IPS-NIHi11 (cell line): Measurements from ENCODE around the gene TMEM170B.

Experiments used
- DNase-seq: peaks from one replicate; pipeline ENCODE4 v3.0.0; 2012; ENCODE audit warnings: mixed read lengths, low spot score

The TMEM170B gene

DNA sequence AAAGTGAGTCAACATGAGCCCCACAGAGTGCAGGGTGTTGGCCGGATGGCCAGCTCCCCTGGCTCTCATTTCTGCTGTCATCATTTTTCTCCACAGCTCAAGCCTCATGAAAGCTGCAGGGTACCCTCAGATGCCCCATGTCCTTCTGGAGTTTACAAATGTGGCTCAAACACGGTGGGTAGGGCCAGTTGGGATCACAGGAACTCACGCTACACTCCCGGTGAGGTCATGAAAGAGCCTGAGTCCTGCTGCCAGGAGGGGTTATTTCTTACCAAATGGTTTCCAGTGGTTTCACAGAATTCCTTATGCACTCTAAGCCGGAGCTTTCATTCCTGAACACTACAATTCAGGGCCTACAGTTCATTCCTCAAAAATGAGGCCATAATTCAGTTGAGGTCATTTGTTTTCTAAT, 78.7 kb downstream of the TMEM170B start:
- DNase-seq: no peak

DNA sequence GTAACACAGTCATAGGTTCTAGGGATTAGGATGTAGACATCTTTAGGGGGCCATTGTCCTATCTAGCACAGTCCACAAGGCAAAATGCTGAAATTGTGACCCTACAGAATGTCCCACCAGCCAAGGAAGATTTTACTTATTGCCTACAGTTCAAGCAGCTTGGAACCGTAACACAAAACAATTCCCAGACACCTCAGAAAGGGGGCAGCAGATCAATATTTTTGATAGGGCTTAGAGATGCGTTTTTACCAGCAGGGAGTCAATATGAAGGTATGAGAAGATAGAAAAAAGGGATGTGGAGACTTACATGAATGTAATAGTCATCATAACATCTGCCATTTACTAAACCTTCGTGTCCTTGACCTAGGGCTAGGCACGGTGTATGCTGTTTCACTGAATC, 81.0 kb downstream of the TMEM170B start:
- DNase-seq: peak; percentile 39

- DNase-seq: peak; percentile 26
These were observed 83.6 kb downstream of the TMEM170B start for GRCh38 chr6:11621119-11621518.

DNA sequence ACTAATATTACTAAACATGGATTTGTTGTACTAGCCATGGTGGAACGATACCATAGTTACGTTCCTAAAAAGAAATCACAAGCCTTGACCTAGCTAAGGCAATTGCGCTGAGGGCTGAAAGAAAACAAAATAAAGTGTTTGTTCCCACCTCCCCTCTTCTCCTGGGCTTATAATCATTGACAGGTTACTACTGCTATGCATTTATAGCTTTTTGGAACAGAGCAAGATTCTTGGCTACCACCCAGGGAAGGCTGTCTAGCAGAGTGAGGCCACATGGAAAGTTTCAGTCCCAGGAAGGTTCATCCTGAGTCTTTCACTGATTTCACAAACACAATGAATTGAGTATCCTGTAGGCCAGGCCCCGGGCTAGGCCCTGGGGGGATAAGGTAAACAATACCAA, 84.6 kb downstream of the TMEM170B start:
- DNase-seq: no peak

DNA sequence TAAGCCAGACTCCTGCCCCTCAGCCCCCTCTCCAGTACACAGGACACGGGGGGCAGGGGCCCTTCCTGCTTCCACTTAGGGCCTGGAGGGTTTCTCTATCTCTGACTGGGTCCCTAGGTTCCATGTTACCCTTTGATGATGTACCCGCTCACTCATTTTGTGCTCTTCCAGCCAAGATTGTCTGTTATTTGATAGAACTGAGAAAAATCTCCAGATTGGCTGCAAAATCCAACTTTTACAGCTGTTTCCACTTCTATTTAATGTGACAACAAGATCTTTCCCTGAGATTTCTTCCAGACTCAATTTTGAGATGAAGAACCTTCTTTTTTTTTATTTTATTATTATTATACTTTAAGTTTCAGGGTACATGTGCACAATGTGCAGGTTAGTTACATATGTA, 85.7 kb downstream of the TMEM170B start:
- DNase-seq: no peak

- no peak for DNase-seq
These were observed 87.8 kb downstream of the TMEM170B start for GRCh38 chr6:11625302-11625701.

DNA sequence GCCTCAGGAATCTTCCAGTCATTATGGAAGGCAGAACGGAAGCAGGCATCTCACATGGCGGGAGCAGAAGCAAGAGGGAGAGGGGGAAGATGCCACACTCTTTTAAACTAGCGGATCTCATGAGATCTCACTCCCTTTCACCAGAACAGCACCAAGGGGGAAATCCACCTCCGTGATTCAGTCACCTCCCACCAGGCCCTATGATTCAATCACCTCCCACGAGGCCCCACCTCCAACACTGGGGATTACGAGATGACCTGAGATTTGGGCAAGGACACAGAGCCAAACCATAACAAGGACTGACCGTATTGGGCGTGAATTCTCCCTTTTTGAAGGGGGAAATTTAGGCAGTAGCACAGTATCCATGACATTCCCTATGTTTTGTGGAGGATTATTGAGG, 88.8 kb downstream of the TMEM170B start:
- no peak for DNase-seq

GRCh38 chr6:11628562-11628961, 91.0 kb downstream of the TMEM170B start:
- no peak for DNase-seq

- DNase-seq: no peak
These were observed 93.5 kb downstream of the TMEM170B start for GRCh38 chr6:11631008-11631407.

DNA sequence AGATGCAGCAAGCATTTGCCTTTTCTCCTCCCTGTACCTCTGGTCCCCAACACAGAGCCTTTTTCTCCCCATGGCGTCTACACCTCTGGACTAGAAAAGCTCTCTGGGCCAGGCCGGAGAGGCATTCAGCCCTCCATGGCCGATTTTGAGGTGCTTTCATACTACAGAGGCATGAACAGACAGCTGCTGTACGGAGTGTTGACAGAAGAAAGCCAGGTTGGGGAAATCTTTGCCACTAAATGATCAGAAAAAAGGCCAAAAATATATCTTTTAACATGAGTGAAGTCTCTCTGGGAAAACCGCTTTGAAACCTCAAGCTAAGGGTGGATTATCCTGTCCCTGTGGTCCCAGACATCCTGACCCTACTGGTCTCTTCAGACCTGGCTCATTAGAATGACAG, 94.0 kb downstream of the TMEM170B start:
- no peak for DNase-seq

GRCh38 chr6:11632231-11632630, 94.7 kb downstream of the TMEM170B start:
- no peak for DNase-seq

DNA sequence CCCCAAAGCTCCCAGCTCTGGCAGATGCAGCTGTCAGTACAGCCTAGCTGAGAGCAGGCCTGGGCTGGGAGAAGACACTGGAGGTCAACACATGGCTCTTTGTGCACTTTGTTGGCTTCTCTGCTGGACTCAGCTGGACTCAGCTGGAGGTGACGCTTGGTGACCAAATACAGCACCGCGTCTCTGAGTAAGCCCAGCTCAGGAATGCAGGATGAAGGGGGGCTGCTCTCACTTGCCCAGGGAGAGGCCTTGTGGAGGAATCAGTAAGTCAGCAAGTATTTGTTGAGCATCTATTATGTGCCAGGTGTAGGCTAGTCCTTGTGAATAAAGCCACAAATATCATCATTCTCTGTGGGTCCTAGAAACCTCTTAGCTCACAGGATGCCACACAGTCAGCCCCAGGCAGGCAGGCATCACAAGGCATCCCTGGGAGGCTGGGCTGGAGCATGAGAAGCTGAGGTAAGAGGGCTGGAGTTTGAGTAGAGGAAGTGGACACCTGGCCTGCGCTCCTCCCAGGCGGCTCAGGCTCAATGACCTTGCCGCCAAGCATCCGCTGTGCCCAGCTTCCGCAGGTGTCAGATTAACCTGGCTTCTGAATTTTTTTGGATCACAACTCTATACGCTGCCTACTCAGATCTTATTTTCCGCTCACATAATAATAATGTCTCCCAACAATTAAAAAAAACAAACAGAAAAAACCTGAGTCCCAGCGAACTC, 95.4 kb downstream of the TMEM170B start:
- DNase-seq: no peak
